Osteoblast (primary cell): ENCODE measurements around the gene HOXB5. TPM values are rescaled to one million over a fixed set of nuclear protein-coding genes. Genes with fewer than 3 reads are reported as not detected.

Experiments used
- DNase-seq: peaks from one replicate; pipeline ENCODE4 v3.0.0; 2011; ENCODE audit warnings: low spot score, mixed read lengths; ENCODE audit not compliant: insufficient read length; ENCODE audit errors: missing footprints
- H2AFZ ChIP-seq: 2 replicates; pipeline ENCODE4 v1.6.0; 2011; ENCODE audit warnings: mild to moderate bottlenecking, low read length
- H3K27ac ChIP-seq: 2 replicates; pipeline ENCODE4 v1.5.1; 2011; ENCODE audit warnings: mild to moderate bottlenecking, low read depth, low read length, moderate library complexity
- H3K27me3 ChIP-seq: 2 replicates; pipeline ENCODE4 v1.6.0; 2012; ENCODE audit warnings: mild to moderate bottlenecking, control low read depth, inconsistent platforms, low read length, moderate library complexity; ENCODE audit not compliant: insufficient read depth
- H3K36me3 ChIP-seq: 2 replicates; pipeline ENCODE4 v1.5.1; 2011; ENCODE audit warnings: mild to moderate bottlenecking, low read length, control low read depth, moderate library complexity; ENCODE audit not compliant: insufficient read depth
- H3K4me1 ChIP-seq: 2 replicates; pipeline ENCODE4 v1.5.1; 2011; ENCODE audit warnings: mild to moderate bottlenecking, low read length, control low read depth, moderate library complexity; ENCODE audit not compliant: insufficient read depth
- H3K4me2 ChIP-seq: 2 replicates; pipeline ENCODE4 v1.6.0; 2011; ENCODE audit warnings: mild to moderate bottlenecking, low read length; ENCODE audit not compliant: insufficient read depth
- H3K4me3 ChIP-seq: fragments of 200-600 bp; sonication (generic); 3 replicates; pipeline ENCODE4 v1.5.1; 2012; ENCODE audit warnings: mild to moderate bottlenecking, low read length, inconsistent platforms; ENCODE audit not compliant: insufficient read depth
- H3K79me2 ChIP-seq: 2 replicates; pipeline ENCODE4 v1.6.0; 2012; ENCODE audit warnings: mild to moderate bottlenecking, low read length, control low read depth, inconsistent platforms; ENCODE audit not compliant: insufficient read depth
- H3K9me3 ChIP-seq: 2 replicates; pipeline ENCODE4 v1.5.1; 2011; ENCODE audit warnings: low read depth, low read length, control low read depth
- H4K20me1 ChIP-seq: 2 replicates; pipeline ENCODE4 v1.6.0; 2012; ENCODE audit warnings: mild to moderate bottlenecking, low read length, control low read depth; ENCODE audit not compliant: insufficient read depth
- total RNA-seq: library from RNA; depleted of rRNA; stranded (reverse); fragments of >200 nt; gene quantifications from 2 replicates; pipeline ENCODE4 v1.2.3, GENCODE V29; 2012
- TF ChIP-seq, protein P1 (sequence below): IDR thresholded peaks from 2 replicates; pipeline ENCODE4 v1.5.1; 2011; ENCODE audit warnings: mild to moderate bottlenecking, low read depth, low read length, moderate library complexity; ENCODE audit errors: extremely low read depth

The HOXB5 gene
- not detected in 2 replicates for total RNA-seq

DNA sequence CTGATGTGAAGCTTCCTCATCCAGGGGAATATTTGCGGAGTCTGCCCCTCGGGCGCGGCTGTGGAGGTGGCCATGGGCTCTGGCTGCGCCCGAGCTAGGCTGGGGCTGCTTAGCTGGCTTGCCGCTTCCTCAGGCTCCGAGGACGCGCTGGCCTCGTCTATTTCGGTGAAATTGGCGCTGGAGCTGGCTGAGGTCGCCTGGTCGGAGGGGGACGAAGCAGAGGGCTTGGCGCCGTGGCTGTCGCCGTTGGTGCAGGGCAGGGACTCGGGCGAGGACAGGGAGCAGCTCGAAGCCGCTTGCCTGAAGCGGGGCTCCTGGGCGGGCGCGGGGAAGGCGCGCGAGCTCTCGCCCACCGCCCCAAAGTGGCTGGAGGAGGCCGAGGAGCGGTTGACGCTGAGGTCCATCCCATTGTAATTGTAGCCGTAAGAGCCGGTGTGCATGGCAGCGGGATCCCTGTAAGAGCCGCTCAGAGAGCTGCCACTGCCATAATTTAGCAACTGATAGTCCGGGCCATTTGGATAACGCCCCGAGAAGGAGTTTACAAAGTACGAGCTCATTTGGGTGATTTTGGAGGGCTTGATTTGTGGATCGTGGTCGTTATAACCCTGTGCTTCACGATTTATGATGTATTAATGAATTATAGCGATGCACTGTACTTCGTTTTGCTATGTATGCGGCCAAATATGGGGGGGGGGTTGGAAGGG is at the start of gene HOXB5:
Gene HOXB5, minus strand, starts transcription at position 654 of the 704 bp plus-strand sequence. Its CDS starts 97 bp downstream, at position 557.
- H3K4me1 ChIP-seq = no peaks in the 10 kb centered on the region
- H3K4me3 ChIP-seq = peak within 1 kb of the TSS; percentile 57
- H2AFZ ChIP-seq = peak within 1 kb of the TSS; percentile 47
- no peaks in the 10 kb centered on the region for H3K36me3 ChIP-seq
- H3K4me2 ChIP-seq = peak within 1 kb of the TSS; percentile 78
- H3K27me3 ChIP-seq = peaks cover 96% of the 10 kb centered on the region
- TF ChIP-seq, protein P1, sequence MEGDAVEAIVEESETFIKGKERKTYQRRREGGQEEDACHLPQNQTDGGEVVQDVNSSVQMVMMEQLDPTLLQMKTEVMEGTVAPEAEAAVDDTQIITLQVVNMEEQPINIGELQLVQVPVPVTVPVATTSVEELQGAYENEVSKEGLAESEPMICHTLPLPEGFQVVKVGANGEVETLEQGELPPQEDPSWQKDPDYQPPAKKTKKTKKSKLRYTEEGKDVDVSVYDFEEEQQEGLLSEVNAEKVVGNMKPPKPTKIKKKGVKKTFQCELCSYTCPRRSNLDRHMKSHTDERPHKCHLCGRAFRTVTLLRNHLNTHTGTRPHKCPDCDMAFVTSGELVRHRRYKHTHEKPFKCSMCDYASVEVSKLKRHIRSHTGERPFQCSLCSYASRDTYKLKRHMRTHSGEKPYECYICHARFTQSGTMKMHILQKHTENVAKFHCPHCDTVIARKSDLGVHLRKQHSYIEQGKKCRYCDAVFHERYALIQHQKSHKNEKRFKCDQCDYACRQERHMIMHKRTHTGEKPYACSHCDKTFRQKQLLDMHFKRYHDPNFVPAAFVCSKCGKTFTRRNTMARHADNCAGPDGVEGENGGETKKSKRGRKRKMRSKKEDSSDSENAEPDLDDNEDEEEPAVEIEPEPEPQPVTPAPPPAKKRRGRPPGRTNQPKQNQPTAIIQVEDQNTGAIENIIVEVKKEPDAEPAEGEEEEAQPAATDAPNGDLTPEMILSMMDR = no peak
- DNase-seq = no peak
- H3K9me3 ChIP-seq = no peaks in the 10 kb centered on the region
- no peak within 1 kb of the TSS for H3K27ac ChIP-seq
- H4K20me1 ChIP-seq = no peaks in the 10 kb centered on the region
- H3K79me2 ChIP-seq = no peaks in the 10 kb centered on the region

DNA sequence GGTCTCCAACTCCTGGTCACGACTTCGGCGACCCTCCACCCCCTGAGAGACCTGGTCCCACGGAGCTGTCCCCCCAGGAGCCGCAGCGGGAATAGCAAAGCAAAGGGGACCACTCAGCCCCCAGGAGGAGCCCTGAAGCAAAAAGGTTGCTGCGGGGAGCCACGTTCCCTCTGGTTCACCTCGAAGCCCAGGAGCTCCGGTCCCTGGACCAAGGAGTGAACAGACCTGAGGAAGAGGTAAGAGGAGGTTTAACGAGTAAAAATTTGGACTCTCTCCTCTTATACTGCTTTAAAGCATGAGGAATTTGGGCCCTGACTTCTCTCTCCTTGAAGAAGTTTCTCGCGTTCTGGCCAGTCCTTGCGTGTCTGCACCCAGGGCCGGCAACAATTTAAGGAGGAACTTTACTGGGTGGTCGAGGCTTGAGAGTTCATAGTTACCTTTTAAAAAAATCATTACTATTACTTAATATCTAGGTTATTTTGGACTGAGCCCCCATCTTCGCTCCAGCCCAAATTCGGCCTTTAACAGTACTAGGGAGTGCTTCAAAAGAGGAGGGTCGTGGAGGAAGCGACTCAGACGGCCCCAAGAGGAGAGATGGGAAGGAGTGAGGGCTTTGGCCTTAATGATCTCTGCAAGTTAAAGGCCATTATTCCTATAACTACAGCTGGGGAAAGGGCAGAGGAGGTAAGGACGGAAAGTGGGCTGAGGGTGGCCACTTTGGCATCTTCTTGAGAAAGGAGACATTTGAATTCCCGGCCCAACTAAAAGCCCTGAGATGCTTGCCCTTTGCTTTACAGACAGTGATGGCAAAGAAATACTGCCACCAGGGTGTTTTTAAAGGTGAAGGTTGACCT is 49.5 kb upstream of the HOXB5 start:
- Histone ChIP-seq H3K27ac (no peak overlapping the region), H3K4me1 (peaks cover 3% of the 10 kb centered on the region), H4K20me1 (no peaks in the 10 kb centered on the region), H2AFZ (no peak overlapping the region), H3K36me3 (no peaks in the 10 kb centered on the region), H3K9me3 (no peaks in the 10 kb centered on the region), H3K4me3 (no peak overlapping the region), H3K4me2 (no peak overlapping the region), H3K79me2 (no peaks in the 10 kb centered on the region), H3K27me3 (peaks cover 98% of the 10 kb centered on the region)
- DNase-seq = peak; percentile 73
- TF ChIP-seq, protein P1 = no peak

DNA sequence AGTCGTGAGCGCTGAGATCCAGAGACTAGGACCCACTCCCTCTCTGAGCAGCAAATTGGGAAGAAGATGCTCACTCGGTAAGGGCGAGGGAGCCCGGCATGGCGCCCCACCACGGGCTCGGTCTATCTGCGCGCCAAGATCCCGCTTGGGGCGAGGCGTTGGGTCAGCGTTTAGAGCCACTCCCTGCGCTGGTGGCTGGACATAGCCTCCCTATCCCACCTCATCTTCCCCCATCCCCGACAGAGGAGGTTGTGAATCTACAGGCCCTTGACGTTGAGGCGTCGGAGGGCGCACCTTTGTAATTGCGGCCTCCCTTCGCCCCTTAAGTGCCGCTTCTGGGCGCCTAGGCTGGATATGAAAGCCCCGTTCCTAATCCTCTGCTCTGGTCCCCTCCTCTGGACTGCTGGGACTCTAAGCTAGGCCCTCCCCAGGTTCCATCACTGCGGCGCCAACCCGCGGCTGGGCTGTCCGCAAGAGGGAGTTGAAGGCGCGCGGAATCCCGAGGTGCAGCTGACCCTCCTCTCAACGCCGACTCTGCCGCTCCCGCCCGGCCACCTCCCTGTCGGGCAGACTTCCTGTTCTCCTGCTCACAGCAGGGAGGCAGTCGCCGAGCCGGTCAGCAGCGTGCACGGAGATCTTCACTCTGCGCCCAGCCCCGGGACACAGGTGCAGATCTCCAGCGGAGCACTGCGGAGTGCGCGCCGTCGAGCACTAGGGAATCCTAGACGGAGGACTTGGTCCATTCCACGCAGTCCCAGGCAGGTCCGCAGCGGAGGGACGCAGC is 48.7 kb upstream of the HOXB5 start:
- no peak overlapping the region for H3K4me3 ChIP-seq
- H3K79me2 ChIP-seq = no peaks in the 10 kb centered on the region
- H3K4me2 ChIP-seq = no peak overlapping the region
- H3K27me3 ChIP-seq = peaks cover 99% of the 10 kb centered on the region
- TF ChIP-seq, protein P1 = no peak
- no peak overlapping the region for H2AFZ ChIP-seq
- no peaks in the 10 kb centered on the region for H3K36me3 ChIP-seq
- DNase-seq = peak; percentile 78
- no peaks in the 10 kb centered on the region for H4K20me1 ChIP-seq
- H3K27ac ChIP-seq = no peak overlapping the region
- no peaks in the 10 kb centered on the region for H3K9me3 ChIP-seq
- no peaks in the 10 kb centered on the region for H3K4me1 ChIP-seq
